Anterior cingulate cortex (tissue), 58 donors: Measurements from ENCODE around the gene TSC2.
A peak's percentile ranks its signal among the peaks of the same experiment; 100 is the strongest.

Source experiments
- DNase-seq, 58 donors: peaks; one replicate each; lab custom pipeline; 2025; lab: John Stamatoyannopoulos, UW

TSC2 gene

DNA sequence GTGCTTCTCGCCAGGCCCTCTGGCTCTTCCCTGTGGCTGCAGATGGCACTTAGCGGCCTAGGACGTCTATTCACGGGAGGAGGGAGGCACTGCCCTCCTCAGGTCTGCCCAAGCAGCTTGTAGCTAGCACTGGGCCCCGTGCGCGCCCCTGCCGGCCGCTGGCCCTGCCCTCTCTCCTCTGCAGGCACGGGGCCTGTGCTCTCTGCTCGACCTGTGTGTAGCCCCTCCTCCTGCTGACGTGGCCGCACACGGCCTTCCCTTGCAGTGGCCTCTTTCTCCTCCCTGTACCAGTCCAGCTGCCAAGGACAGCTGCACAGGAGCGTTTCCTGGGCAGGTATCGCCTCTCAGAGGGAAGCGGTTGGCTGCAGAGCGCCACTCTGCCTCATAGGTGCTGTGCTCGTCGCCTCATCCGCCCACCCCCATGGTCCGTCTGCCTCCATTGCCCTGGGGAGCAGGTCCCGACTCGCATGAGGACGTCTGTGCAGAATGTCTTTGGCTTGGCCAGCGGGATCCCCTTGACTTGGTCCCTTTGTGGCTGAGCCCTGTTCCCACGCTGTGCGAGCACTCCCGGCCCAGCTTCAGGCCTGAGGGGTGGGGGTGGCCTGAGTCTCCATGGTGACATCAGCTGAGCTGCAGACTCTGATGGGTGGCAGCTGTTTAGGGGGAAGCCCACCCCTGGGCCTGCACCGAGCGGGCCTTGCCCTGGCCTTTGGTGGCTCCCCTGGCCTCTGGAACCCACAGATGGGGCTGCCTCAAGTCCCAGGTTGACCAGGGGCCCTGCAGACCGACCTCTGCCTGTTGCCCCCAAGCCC, 34.6 kb downstream of the TSC2 start:
- no peak for DNase-seq

DNA sequence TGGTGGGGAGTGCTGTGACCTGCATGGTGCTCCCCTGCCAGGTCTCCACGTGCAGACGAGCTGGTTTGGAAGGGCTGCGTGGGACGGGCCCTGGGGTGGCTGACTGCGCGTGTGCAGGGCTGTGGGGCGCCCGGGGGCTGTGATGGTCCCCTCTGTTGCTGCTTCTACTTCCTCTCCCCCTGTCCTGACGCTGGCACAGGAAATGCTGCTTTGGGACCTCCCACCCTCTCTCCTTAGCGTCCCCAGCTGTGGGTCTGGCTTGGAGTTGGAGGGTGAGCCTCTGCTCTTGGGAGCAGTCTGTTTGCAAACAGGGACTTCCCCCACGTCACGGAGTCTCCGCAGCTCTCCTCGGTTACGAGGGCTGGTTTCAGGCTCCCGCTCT, 35.2 kb downstream of the TSC2 start:
- DNase-seq = no peak

DNA sequence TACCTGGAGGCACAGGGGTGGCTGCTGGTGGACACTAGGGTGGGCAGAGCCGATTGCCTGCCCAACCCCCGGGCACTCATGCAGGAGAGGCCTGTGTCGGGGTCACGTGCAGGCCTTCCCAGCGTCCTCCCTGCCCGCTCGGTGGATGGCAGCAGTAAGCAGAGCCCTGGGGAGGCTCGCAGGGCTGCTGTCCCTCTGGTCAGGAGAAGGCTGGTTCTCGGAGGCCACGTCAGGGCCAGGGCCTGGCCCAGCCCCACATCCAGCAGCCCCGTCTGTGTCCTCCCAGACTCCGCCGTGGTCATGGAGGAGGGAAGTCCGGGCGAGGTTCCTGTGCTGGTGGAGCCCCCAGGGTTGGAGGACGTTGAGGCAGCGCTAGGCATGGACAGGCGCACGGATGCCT, 35.6 kb downstream of the TSC2 start:
- no peak for DNase-seq

DNA sequence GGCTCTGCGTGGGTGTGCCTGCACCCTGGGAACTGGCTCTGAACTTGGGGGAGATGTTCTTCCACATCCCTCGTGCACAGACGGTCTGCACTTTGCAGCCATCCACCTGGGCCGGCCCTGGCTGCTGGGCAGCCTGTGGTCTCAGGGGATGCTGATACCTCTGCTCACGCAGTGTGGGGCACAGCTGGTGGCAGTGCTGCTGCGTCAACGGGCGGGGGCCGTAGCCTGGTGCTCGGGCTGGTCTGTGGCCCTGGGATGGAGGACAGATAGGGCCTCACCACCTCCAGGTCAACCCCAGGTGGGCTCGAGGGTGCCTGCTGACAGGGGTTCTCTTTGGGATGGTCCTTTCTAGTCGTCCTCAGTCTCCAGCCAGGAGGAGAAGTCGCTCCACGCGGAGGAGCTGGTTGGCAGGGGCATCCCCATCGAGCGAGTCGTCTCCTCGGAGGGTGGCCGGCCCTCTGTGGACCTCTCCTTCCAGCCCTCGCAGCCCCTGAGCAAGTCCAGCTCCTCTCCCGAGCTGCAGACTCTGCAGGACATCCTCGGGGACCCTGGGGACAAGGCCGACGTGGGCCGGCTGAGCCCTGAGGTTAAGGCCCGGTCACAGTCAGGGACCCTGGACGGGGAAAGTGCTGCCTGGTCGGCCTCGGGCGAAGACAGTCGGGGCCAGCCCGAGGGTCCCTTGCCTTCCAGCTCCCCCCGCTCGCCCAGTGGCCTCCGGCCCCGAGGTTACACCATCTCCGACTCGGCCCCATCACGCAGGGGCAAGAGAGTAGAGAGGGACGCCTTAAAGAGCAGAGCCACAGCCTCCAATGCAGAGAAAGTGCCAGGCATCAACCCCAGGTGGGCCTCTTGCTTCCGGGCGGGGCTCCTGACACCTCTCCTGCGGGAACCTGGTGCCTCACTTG, 36.3 kb downstream of the TSC2 start:
- no peak for DNase-seq

DNA sequence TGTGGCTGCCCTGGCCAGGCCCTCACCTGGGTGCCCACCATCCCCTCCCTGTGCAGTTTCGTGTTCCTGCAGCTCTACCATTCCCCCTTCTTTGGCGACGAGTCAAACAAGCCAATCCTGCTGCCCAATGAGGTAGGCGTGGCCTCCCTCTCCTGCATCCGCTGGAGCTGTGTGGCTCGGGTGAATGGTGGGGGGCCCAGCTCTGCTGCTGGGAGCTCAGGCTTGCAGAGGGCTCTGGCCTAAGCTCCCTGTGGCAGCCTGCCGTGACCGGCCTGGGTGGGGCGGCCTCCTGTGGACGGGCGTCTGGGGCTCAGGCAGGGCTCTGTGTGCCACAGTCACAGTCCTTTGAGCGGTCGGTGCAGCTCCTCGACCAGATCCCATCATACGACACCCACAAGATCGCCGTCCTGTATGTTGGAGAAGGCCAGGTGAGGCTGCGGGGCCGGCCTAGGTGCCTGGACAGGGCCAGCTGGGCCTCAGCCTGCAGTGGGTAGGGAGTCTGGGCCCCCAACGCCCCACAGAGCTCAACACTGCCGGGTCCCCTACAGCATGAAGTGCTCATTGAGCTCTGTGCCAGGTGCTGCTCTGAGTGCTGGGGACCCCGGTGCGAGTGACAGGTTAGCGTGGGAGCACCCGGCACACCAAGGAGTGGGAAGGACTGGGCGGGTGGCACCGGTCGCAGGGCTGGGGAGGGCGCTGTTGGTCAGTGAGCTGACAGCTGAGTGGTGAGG, 37.3 kb downstream of the TSC2 start:
- no peak for DNase-seq

DNA sequence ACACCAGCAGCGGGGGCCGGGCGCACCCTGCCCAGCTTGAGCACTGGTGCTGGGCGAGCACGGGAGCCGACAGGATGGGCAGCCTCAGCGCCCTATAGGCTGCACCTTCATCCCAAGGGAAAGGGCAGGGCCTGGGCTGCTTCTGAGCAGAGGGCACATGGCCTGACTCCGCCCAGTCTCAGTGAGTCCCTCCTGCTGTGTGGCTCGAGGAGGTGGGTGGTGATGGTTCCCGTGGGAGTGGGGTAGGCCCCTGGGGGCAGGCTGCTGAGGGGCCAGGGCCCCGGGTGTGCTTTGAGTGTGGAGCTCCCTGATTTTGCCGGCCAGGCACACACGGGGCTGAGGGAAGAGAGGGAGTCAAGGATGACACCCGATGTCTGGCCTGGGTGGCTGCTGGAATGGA, 37.9 kb downstream of the TSC2 start:
- no peak for DNase-seq

DNA sequence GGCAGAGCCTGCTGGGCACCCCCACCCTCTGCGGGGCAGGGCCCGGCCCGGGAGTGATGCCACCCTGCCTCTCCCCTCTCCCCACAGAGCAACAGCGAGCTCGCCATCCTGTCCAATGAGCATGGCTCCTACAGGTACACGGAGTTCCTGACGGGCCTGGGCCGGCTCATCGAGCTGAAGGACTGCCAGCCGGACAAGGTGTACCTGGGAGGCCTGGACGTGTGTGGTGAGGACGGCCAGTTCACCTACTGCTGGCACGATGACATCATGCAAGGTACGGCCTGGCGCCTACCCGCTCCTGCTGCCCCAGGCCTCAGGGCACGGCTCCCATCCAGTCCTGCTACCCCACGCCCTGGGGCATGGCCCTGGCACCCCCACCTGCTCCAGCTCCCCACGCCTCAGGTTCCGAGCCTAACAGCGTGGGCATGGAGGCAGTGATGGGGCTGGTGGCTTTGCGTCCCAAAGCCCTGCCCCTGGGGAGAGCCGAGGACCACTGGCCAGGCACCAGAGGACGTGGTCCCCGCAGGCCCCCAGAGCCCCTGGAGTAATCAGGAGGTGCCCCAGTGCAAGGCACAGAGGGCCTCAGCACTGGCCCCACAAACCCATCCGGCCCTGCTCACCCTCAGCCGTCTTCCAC, 38.4 kb downstream of the TSC2 start:
- DNase-seq = no peak

DNA sequence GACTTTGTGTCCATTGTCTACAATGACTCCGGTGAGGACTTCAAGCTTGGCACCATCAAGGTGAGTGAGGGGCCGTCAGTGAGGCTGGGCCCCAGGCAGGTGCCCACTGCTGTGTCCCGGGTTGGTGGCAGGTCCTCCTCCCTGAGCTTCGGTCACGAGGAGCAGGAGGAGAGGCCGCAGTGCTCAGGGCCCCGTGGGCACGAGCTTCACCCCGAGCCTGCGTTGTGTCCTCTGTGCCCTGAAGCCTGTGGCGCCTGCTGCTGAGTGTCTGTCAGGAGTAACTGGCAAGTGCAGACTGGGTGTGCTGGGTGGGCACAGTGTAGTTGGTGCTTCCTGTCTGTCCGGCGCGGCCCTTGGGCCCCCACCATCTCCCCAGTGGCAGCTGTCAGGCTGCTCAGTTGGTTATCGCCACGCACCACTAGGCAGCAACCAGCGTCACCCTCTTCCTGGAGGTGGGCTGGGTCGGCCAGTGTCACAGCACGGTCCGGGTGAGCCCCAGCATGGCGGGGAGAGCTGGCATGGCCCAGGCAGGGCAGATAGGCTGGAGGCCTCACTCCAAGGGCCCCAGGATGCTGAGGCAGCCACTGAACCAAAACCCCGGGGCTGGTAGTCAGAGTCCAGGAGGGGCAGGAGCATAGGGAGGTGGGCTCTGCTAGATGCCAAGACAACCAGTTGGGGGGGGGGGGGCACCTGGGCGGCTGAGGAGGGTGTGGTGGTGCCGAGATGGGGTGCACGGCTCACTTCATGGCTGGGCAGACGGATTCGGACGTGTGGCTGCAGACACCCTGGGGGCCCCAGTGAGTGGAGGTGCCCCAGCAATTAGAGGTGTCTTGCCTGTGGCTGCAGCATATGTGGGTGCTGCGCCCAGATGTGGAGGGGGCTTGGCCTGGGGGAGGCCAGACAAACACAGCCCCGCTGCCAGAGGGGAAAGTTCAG, 39.3 kb downstream of the TSC2 start:
- DNase-seq = no peak

DNA sequence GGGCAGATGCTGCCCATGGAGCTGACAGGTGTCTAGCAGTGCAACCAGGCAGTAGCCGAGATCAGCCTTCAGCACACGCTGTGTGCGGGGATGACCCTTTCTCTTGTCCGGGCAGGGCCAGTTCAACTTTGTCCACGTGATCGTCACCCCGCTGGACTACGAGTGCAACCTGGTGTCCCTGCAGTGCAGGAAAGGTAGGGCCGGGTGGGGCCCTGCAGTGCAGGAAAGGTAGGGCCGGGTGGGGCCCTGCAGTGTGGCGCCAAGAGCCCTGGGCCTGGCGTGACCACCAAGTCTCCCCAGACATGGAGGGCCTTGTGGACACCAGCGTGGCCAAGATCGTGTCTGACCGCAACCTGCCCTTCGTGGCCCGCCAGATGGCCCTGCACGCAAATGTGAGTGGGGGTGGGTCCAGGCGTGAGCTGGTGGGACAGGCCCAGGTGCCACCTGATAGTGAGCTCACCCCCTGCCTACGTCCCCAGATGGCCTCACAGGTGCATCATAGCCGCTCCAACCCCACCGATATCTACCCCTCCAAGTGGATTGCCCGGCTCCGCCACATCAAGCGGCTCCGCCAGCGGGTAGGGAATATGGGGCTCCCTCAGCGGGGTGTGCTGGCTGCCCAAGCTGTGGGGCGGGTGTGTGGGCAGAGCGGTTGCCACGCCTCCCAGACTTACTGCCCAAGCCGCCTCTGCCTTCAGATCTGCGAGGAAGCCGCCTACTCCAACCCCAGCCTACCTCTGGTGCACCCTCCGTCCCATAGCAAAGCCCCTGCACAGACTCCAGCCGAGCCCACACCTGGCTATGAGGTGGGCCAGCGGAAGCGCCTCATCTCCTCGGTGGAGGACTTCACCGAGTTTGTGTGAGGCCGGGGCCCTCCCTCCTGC, 40.2 kb downstream of the TSC2 start:
- DNase-seq = peak in 1 of 58 donors; percentile 14

DNA sequence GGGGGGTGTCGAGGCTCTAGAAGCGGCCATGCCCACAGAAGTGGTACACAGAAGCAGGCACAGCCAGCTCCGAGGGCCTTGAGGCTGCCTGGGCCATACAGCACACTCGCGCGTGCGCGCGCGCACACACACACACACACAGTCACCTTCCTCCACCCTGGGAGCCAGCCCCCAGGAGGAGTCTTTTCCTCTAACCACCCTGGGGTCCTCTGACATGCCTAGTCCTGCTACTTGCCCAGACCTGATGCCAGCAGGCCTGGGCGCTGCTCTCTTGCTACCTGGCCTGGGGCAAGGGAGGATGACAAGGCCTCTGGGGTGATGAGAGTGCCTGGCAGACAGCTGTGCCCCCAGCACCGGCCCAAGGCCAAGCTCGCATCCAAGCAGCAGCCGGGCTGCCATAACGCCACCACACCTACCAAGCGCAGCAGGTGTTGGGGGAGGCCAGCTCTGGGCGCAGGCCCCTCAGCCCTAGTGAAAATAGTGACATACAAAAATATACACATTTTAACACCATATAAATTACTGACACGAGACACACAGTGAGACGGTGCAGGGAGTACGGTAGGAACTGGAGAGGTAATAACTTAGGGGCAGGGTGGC, 41.1 kb downstream of the TSC2 start:
- DNase-seq = no peak

DNA sequence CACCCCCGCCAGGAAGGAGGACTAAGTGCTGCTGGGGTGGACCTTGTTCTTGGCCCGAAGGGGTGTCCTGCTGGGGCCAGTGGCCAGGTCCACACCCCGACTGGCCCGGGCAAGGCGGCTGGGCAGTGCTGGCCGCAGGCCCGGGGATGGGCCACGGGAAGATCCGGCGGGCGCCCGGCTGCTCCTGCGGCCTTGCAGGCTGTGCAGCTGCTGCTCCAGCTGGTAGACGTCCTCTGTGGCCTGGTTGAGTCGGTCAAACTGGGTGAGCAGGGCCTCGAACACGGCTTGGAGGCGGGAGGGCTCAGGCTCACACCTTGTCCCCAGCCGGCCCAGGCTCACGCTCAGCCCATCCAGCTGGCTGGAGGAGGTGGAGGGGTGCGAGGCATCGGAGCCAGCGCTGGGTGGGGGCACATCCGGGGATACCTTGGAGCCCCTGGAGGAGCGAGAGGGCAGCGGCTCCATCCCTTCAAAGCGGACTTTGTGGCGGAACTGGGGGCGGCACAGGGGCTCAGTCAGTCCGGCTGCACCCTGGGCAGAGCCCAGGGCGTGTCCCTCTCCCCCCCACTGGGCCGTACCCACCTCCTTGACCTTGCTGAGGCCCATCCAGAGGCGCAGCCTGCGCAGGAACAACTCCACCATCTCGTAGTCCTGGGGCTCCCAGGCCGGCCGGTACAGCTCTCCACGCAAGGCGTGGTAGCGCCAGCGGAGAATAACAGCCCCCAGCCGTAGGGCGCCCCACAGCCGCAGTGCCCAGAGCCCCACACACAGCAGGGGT, 42.1 kb downstream of the TSC2 start:
- DNase-seq = peak in 3 of 58 donors; percentile 23 to 29 (median 23)

DNA sequence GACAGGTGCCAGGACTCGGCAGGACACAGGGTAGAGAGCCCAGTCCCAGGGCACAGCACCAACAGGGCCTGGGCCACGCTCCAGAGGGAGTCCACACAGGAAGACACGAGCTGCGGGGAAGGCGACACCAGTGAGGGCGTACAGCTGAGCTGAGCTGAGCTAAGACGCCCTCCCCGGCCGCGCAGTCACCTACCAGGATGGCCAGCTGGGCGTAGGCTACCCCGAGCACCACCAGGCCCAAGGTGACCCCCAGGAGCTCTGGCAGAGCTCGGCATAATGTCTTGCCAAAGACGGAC, 42.6 kb downstream of the TSC2 start:
- peak in 8 of 58 donors; percentile 14 to 51 (median 28) for DNase-seq

DNA sequence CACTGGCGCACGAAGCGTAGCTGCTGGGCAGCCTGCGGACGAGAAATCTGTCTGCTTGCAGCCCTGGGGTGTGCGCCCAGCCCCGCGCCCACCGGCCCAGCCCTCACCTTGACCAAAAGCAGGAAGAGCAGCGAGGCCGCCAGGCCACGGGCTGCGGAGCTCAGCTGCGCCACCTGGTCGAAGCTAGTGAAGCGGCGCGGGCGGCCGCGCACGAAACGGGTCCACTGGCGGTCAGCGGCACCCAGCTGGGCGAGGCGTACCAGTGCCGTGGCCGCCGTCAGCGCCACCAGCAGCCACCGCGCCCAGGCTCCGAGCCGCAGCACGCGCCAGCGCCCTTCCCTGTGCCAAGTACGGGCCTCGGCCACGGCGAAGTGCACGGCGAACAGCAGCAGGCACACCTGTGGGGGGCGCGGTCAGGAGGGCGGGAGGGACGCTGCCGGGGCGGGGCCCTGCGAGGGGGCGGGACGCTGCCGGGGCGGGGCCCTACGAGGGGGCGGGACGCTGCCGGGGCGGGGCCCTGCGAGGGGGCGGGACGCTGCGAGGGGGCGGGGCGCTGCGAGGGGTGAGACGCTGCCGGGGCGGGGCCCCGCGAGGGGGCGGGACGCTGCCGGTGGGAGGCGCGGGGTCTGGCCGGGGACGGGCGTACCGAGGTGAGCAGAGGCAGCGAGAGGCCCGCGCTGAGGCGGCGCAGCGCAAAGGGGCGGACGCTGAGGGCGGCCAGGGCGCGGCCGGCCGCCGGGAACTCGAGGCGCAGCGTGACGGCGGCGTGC, 43.2 kb downstream of the TSC2 start:
- DNase-seq = peak in 5 of 58 donors; percentile 7 to 48 (median 24)

DNA sequence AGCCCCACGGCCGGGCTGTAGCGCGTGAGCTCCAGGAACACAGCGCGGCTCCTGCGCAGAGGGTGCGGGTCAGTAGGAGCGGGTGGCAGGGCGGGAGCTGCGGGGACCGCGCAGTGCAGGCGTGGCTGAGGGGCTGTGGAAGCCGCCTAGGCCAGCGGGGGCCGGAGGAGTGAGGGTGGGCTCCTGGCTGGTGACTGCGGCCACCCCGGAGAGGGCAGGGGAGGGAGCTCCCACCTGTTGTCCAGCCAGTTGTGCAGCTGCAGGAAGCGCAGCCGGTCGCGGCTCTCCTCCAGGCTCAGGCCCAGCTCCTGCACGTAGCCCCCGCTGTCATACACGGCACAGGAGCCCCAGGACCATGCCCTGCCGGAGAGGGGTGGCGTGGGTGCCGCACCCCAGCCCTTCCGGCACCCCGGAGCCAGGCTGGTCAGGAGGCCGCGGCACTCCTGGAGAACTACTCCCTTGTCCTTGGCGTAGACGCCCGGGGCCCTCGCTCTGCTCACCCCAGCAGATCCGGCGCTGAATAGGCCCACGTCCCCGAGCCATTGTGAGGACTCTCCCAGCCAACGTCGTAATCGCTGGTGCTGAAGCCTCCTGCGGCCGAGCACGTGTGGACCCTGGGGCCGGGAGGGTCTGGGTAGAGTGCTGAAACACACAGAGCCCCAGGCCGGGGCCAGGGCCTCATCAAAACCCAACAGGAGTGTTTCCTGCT, 43.9 kb downstream of the TSC2 start:
- DNase-seq = no peak

DNA sequence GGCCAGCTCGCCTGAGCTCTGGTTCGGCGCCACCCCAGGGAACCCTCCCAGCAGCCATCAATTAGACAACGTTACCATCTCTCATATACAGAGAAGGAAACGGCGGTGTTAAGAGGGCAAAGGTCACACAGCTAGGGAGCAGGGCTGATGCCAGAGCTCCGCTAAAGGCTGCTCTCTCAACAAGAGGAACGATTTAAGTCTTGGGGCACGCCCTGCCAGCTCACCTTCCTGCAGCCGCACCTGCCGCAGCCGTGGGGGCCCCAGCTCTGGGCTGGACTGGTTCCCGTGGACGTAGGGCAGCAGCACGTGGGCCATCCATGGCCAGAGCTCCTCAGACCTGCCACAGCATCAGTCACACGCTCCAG, 44.5 kb downstream of the TSC2 start:
- no peak for DNase-seq

DNA sequence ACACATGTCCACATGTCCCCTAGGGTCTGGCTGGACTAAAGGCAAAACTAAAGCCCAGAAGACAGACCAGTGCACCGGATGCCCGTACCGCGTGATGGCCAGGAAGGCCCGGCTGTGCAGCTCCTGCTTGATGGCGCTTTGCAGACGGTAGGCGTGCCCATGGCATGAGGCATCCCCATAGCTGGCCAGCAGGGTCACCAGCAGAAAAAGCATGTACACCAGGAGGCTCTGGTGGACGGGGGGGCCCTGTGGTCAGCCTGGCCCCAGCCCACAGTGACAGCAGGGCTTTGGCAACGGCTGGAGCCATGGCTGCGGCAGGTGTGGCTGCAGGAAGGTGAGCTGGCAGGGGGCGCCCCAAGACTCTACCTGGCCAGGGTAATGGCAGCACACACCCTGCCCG, 45.1 kb downstream of the TSC2 start:
- DNase-seq = no peak
